Transverse colon (tissue), 4 donors: ENCODE results near the gene CAPRIN2. TPM values are rescaled to one million over a fixed set of nuclear protein-coding genes. Genes with fewer than 3 reads are reported as not detected.
A peak's percentile ranks its signal among the peaks of the same experiment; 100 is the strongest.

Experiments
- DNase-seq: peaks from one replicate; pipeline ENCODE4 v3.0.0-alpha.2; 2019
- H3K27ac ChIP-seq, 4 donors: fragments of 200-600 bp; sonication (generic); 2 replicates each; pipeline ENCODE4 v1.5.1; 2016 to 2018; ENCODE audit warnings: inconsistent platforms in 4 of 4
- H3K27me3 ChIP-seq: fragments of 200-600 bp; sonication (generic); 2 replicates; pipeline ENCODE4 v1.5.1; 2017; ENCODE audit warnings: inconsistent platforms
- H3K36me3 ChIP-seq, 4 donors: fragments of 200-600 bp; sonication (generic); 2 replicates each; pipeline ENCODE4 v1.5.1; 2017 to 2019; ENCODE audit warnings: inconsistent platforms in 4 of 4
- H3K4me1 ChIP-seq, 4 donors: fragments of 200-600 bp; sonication (generic); 2 replicates each; pipeline ENCODE4 v1.5.1; 2017 to 2020; ENCODE audit warnings: inconsistent platforms in 4 of 4
- H3K4me3 ChIP-seq, 4 donors: fragments of 200-600 bp; sonication (generic); 1 replicate in 1 of 4; 2 replicates in 3 of 4; pipeline versions ENCODE4 v1.5.1 to v1.6.1; 2017 to 2019; ENCODE audit warnings: inconsistent platforms in 4 of 4
- H3K9me3 ChIP-seq, 2 donors: fragments of 200-600 bp; sonication (generic); 2 replicates each; pipeline ENCODE4 v1.5.1; 2017 to 2019; ENCODE audit warnings: inconsistent platforms in 2 of 2
- CTCF ChIP-seq, 5 experiments: fragments of 200-600 bp in 3 of 5; fragments of 450-650 bp in 2 of 5; sonication (generic) in 3 of 5; IDR thresholded peaks; 1 replicate in 2 of 5; 2 replicates in 3 of 5; pipeline ENCODE4 v1.5.1; 2016 to 2017; ENCODE audit warnings: antibody characterized with exemption in 5 of 5, inconsistent platforms in 3 of 5, mild to moderate bottlenecking in 2 of 5, moderate library complexity in 1 of 5
- EP300 ChIP-seq: sonication (generic); formaldehyde crosslinking; IDR thresholded peaks from one replicate; pipeline ENCODE4 v1.6.1; 2017; ENCODE audit warnings: antibody characterized with exemption, low read depth
- POLR2A ChIP-seq: fragments of 450-650 bp; IDR thresholded peaks from one replicate; pipeline ENCODE4 v1.6.1; 2016; ENCODE audit warnings: antibody characterized with exemption, mild to moderate bottlenecking, moderate library complexity
- POLR2AphosphoS5 ChIP-seq, 3 donors: sonication (generic); formaldehyde crosslinking; IDR thresholded peaks; one replicate each; pipeline ENCODE4 v1.6.1; 2016; ENCODE audit warnings: antibody characterized with exemption in 3 of 3
- WGBS, 2 donors: methylation state at CpG; one replicate each; pipeline ENCODE4 v1.1.5; 2018; ENCODE audit warnings: low coverage in 1 of 2; 5-methylcytosine and 5-hydroxymethylcytosine counted together
- in situ Hi-C, 4 donors: fragments of 200-750 bp; cut with MboI; loops; one replicate each; pipeline versions ENCODE4 v1.15.0 to v1.15.1; 2017; ENCODE audit warnings: low sequenced_read_pairs in 3 of 4, low pct_ligation_motif_present in 1 of 4, low pct_unique_long_range_greater_than_20kb in 1 of 4
- intact Hi-C: fragments of 100-400 bp; cut with DNase I; formaldehyde crosslinking; loops from one replicate; pipeline ENCODE4 v1.15.1; 2023; ENCODE audit warnings: low total_unique reads
- total RNA-seq, 4 donors: library from RNA; depleted of rRNA; stranded (reverse); fragments of >200 nt; gene quantifications; one replicate each; pipeline ENCODE4 v1.1.0, GENCODE V29; 2016

Gene CAPRIN2
- 100 to 1,000 TPM in 1 of 4 donors, 10 to 100 TPM in 3; 24.7 to 322 (median 42.5) TPM for total RNA-seq

- 0% methylated on average over 36 of the region's 72 CpGs; no CpG with 5 or more reads in 1 of the 2 donors for WGBS, 2 donors
- intact Hi-C loops (loop anchor here (10.0 kb wide), 1 partner anchor 60 kb away; the partner anchor contains the start of gene IPO8), in situ Hi-C loops (no loop called here)
- peak within 1 kb of the TSS; percentile 65 to 90 (median 77) for H3K4me3 ChIP-seq
- H3K27ac ChIP-seq: peak within 1 kb of the TSS; percentile 86 to 92 (median 90)
- peak; percentile 98 for DNase-seq
- H3K36me3 ChIP-seq: no peaks in the 10 kb centered on the region
- H3K4me1 ChIP-seq: peaks cover 6 to 16% (median 11%) of the 10 kb centered on the region in 4 donors
- H3K9me3 ChIP-seq: no peaks in the 10 kb centered on the region
- no peaks in the 10 kb centered on the region for H3K27me3 ChIP-seq
- TF ChIP-seq POLR2AphosphoS5 (IDR thresholded peaks at IDR 0.05): peak; percentile 68 to 90 (median 80)
- TF ChIP-seq EP300: no peak
- TF ChIP-seq CTCF (IDR thresholded peaks at IDR 0.05): peak in 4 of 5 experiments; percentile 4 to 43 (median 30)
- peak; percentile 74 for TF ChIP-seq POLR2A
These were observed at the start of gene CAPRIN2 for GRCh38 chr12:30754750-30755394. Gene CAPRIN2 (minus strand): TSS chr12:30754951. CDS start chr12:30753520, 1,431 bp downstream.

- no peak for TF ChIP-seq CTCF (IDR thresholded peaks at IDR 0.05)
- TF ChIP-seq EP300: no peak
- TF ChIP-seq POLR2AphosphoS5 (IDR thresholded peaks at IDR 0.05): no peak
- TF ChIP-seq POLR2A: no peak
- in situ Hi-C loops (no loop called here), intact Hi-C loops (no loop called here)
- H3K4me3 ChIP-seq: no peak overlapping the region
- H3K36me3 ChIP-seq: no peaks in the 10 kb centered on the region
- peaks cover 44% of the 10 kb centered on the region for H3K27me3 ChIP-seq
- H3K27ac ChIP-seq: no peak overlapping the region
- no peaks in the 10 kb centered on the region for H3K9me3 ChIP-seq
- DNase-seq: no peak
- 90 to 93% methylated on average over 3 to 4 of the region's 4 CpGs for WGBS, 2 donors
- peaks cover 0 to 16% (median 12%) of the 10 kb centered on the region in 4 donors for H3K4me1 ChIP-seq
These were observed 42.9 kb upstream of the CAPRIN2 start for GRCh38 chr12:30797689-30798088.

GRCh38 chr12:30796891-30797371 lies 42.2 kb upstream of the CAPRIN2 start:
- TF ChIP-seq POLR2A (no peak), EP300 (no peak), POLR2AphosphoS5 (IDR thresholded peaks at IDR 0.05) (no peak), CTCF (IDR thresholded peaks at IDR 0.05) (no peak)
- H3K27me3 ChIP-seq: peaks cover 44% of the 10 kb centered on the region
- H3K4me1 ChIP-seq: peaks cover 0 to 16% (median 12%) of the 10 kb centered on the region in 4 donors
- no peak overlapping the region for H3K27ac ChIP-seq
- peak overlapping the region in 3 of 4 donors; percentile 31 to 49 (median 43) for H3K4me3 ChIP-seq
- in situ Hi-C loops (no loop called here), intact Hi-C loops (no loop called here)
- H3K36me3 ChIP-seq: no peaks in the 10 kb centered on the region
- DNase-seq: no peak
- H3K9me3 ChIP-seq: no peaks in the 10 kb centered on the region
- WGBS, 2 donors: 26 to 44% methylated on average over 6 to 22 of the region's 22 CpGs

- 0 to 1% methylated on average over 3 to 21 of the region's 38 CpGs for WGBS, 2 donors
- intact Hi-C loops: no loop called here
- H3K27ac ChIP-seq: no peak overlapping the region
- DNase-seq: peak; percentile 13
- H3K9me3 ChIP-seq: no peaks in the 10 kb centered on the region
- in situ Hi-C loops: no loop called here
- H3K4me3 ChIP-seq: peak overlapping the region; percentile 2 to 49 (median 37)
- H3K27me3 ChIP-seq: peaks cover 44% of the 10 kb centered on the region
- no peaks in the 10 kb centered on the region for H3K36me3 ChIP-seq
- peaks cover 0 to 16% (median 12%) of the 10 kb centered on the region in 4 donors for H3K4me1 ChIP-seq
- TF ChIP-seq EP300 (no peak), POLR2A (no peak), POLR2AphosphoS5 (IDR thresholded peaks at IDR 0.05) (no peak), CTCF (IDR thresholded peaks at IDR 0.05) (no peak)
These were observed 41.6 kb upstream of the CAPRIN2 start for GRCh38 chr12:30796313-30796780.
